CD4-positive, alpha-beta T cell treated with Interleukin-6 for 4 hours (primary cell): Measurements from ENCODE around the gene PRICKLE2.

ENCODE experiments used
- DNase-seq: peaks from one replicate; pipeline ENCODE4 v3.0.0-alpha.2; 2020; ENCODE audit warnings: mixed read lengths

PRICKLE2 gene

DNA sequence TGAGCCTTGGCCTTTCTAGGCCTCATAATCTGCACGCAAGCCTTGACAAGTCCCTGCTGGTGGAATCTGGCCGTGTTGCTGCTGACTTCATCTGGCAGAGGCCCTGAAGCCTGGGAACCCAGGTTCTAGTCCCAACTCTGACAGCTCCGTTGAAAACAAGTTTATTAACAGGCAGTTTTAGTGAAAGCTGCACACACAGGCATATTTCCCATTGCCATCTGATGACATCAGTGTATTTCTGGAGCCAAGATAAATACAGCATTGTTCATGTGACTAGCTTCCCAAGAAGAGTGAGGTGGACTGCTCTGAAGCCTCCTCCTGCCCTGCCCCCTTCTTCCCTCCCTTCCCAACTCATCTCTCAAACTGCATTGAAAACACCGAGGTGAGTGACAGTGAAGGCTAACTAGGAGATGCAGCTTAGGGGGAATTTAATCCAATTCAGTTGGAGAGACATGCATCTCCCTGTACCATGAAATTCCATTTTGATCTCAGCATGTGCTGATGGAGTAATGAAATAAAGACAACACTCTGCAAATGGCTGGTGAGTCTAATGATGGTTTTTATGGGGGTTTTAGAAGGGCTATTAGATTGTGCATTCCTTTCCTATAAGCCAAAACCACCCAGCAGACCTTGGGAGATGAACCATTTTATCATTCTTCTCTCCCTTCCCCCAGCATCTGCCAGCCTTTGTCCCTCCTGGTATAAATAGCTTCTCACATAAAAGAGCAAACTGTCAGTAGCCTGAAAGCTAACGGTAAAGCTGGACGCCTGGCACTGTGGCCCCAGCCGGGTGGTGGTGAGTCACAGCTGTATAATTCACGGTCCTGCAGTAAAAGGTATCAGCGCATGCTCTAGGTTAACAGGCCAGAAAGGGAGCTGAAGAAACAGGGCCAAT, 38.0 kb downstream of the PRICKLE2 start:
- DNase-seq, result no peak

DNA sequence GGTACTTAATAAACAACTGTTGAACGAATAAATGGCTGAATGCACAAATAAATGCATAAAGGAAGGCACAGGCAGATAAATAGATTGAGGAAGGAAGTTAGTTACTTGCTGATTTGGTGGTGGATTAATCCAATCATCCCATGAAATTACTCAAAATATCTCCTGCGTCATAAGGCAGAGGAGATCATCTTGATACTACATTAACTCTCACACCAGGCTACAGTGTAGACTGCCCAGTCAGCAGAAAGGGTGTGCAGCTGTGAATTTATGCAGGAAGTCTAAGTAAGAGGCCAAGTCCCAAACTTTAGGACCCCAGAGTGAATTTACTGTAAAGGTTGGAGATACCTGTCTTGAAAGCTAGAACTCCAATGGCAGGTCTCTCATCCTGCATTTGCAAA, 38.6 kb downstream of the PRICKLE2 start:
- no peak for DNase-seq

GRCh38 chr3:64185436-64185835, 39.8 kb downstream of the PRICKLE2 start:
- DNase-seq, result no peak

DNA sequence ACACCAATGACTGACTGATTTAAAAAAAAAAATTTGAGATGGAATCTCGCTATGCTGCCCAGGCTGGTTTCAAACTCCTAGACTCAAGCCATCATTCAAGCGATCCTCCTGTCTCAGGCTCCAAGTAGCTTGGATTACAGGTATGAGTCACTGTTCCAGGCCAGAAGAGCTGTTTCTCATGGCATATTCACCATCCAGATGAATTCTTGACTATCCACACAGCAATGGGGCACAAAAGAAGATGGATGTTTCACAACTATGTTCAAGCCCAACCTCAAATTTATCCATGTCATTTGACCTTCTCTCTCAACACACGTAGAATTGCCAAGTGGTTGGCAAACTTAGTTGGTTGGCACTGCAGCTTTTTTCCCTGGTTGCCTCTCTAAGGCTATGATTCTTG, 40.6 kb downstream of the PRICKLE2 start:
- no peak for DNase-seq

- no peak for DNase-seq
These were observed 45.4 kb downstream of the PRICKLE2 start for GRCh38 chr3:64179860-64180259.

- DNase-seq, result no peak
These were observed 46.0 kb downstream of the PRICKLE2 start for GRCh38 chr3:64179249-64179648.

- no peak for DNase-seq
These were observed 46.8 kb downstream of the PRICKLE2 start for GRCh38 chr3:64178419-64178818.

- no peak for DNase-seq
These were observed 48.7 kb downstream of the PRICKLE2 start for GRCh38 chr3:64176461-64176996.

GRCh38 chr3:64174328-64174727, 50.9 kb downstream of the PRICKLE2 start:
- DNase-seq, result no peak

- no peak for DNase-seq
These were observed 51.7 kb downstream of the PRICKLE2 start for GRCh38 chr3:64173563-64173962.

DNA sequence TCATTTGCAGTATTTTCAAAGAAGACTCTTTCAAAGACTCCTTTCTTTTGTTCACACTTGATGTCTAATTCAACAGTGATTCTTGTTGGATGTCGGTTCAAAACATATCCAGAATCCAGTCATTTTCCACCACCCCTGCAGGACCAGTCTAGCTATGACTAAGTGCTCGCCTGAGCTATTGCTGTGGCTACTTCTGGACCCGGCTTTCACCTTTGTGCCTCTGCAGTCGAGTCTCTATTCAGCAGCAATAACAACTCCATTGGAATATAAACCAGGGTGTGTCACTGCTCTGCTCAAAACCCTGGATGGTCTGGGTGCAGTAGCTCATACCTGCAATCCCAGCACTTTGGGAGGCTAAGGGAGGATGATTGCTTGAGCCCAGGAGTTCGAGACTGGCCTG, 55.0 kb downstream of the PRICKLE2 start:
- no peak for DNase-seq

DNA sequence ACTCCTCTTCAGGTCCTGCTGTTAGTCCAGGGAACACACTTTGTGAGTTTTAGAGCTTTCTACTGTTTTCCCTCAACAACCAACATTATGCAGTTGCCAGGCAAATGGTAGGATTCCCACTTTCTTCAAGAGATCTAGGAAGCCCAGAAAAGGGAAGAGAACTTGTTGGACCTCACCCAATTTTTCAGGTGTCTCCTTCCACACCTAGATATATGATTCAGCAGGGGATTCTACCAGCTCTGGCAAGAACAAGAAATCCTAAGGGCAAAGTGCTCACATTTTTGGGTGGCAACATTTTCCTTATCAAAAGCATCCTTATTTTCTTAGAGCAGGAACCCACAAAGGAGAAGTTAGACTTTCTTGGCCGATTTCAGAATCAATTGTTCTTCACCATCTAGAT, 57.4 kb downstream of the PRICKLE2 start:
- no peak for DNase-seq

- DNase-seq, result no peak
These were observed 57.9 kb downstream of the PRICKLE2 start for GRCh38 chr3:64167351-64167750.

- DNase-seq, result no peak
These were observed 58.6 kb downstream of the PRICKLE2 start for GRCh38 chr3:64166584-64167162.

GRCh38 chr3:64164349-64164748, 60.9 kb downstream of the PRICKLE2 start:
- no peak for DNase-seq

DNA sequence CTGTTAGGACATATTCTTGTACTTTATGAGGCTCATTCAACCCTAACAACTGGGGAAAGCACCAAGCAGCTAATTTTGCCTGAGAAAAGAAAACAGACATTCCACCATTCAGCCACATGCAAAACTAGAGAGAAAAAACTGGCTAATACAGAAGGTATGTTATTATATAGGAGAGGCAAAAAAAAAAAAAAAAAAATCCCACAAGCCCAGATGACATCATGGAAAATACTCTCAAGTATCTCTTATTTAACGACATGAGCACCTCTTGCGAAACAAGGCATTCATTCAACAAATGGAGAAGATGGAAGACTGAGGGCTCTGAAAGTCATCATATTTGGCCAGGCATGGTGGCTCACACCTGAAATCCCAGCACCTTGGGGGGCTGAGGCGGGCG, 61.5 kb downstream of the PRICKLE2 start:
- DNase-seq, result no peak

- no peak for DNase-seq
These were observed 62.1 kb downstream of the PRICKLE2 start for GRCh38 chr3:64163019-64163754.

DNA sequence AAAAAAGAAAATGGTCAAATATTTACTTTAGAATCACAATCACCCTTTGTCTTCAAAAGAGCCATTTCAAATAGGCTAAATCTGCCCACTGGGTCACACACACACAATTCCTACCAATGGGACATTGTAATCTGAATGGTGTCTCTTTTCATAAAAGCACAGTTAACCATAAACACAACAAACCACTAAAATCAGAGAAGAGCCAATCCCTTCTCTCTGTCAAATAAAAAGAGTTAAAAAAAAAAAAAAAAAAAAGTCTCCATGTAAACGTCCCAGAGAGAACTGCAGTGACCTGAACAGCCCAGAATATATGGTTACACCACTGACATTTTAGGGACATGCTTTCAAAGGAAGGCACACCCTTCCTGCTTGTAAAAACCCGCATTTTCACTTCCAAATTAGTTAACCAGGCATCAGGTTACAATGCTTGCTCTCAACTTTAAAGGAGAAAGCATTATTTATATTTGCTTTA, 63.7 kb downstream of the PRICKLE2 start:
- DNase-seq, result no peak

DNA sequence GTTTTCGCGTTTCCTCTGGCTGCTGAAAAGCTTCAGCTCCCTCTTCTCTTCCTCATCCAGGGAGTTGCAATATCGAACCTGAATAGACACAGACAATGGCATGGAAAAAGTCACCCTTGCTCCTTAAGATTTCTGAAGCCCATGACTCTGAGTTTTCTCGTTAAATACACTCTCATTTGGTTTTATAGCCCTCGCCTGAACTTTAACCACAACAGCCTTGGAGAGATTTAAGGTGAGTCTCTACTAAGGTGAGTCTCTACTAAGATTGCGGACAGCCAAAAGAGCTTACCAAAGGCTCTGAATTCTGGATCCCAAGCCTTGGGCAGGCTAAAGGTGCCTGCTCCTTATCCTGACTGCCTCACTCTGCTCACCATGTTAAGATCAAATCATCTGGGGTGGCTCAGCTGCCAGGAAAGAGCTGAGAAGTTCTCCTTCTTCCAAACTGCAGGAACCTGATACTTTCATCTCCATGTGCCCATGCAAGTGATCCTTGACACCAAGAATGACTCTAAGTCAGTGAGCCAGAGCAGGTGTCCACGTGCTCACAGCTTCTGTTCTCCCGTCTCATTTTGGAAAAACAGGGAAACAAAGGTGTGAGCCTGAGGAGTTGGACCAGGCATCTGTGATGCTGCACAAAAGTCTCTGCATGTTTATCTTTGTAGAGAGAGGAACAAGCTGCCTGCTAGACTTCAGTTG, 65.1 kb downstream of the PRICKLE2 start:
- DNase-seq, result no peak

DNA sequence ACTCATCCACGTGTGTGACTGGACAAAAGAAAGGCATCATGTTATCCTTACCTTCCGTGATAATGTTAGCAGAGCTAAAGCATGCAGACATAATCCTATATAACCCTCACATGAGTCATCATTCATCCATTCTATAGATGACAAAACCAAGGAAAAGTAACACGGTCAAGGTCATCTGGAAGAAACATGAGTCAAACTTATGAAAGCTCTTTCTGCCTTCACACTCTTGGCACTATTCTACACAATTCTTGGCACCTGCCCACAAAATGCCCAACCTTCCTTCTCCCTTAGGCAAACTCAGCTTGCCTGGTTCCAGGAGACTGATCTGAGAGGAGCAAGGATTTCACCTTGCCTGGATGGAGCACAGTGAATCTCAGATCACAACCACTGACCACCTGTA, 66.9 kb downstream of the PRICKLE2 start:
- no peak for DNase-seq

GRCh38 chr3:64157150-64158035, 67.9 kb downstream of the PRICKLE2 start:
- DNase-seq, result no peak

- no peak for DNase-seq
These were observed 69.9 kb downstream of the PRICKLE2 start for GRCh38 chr3:64155328-64155727.
